ENCODE data around the gene FAM174C. TPM values are rescaled to one million over a fixed set of nuclear protein-coding genes. Genes with fewer than 3 reads are reported as not detected.

The FAM174C gene
- total and polyA plus RNA-seq, 2 donors (not counting 3 experiments of a cell fraction or from before 2014, with no cell fraction given), result 46.7 to 83.9 TPM

DNA sequence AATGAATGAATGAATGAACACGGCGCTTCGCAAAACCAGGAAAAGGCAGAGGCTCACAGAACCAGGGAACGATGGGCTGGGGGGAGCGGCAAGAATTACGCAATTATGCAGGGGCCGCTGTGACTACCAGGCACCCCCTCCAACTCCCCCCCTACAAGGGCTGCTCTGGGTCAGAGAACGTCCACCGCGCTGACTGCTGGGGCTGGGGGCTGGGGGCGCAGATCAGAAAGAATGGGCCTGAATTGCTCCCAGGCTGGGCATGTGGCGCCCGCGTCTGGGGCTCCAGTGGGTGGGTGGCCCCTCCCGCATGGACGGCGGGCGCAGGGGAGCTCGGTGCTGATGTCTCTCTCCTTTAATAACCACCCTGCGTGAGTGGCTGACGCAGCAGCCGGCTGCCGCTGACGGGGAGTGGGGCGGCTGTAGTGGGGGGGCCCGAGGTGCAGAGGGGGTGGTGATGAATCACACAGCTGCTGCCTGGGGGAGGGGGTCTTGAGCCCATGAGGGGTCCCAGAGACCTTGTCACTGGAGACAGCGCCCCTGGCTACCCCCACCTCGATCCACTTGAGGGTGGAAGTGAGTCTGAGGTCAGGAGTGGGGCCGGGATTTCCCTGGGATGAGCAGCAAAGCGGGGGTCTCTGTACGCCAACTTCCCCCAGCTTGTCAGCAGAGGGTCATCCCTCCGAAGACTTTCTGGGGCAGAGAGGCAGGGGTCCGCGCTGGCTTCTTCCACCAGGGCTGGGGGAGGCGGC lies 7.7 kb upstream of the FAM174C start:
- no peak overlapping the region for H3K4me2 ChIP-seq (ENCODE audit: insufficient read depth, low read length)
- no peaks in the 10 kb centered on the region for H4K20me1 ChIP-seq (replicated peaks; ENCODE audit: control insufficient read depth, extremely low read depth, insufficient read depth, low read length)
- intact Hi-C loops (cut with micrococcal nuclease) (no loop called here), dilution Hi-C loops (cut with MboI; ENCODE audit: extremely low pct_ligation_motif_present, low sequenced_read_pairs) (no loop called here)
- H3K79me2 ChIP-seq (ENCODE audit: control insufficient read depth, insufficient read depth, low read length), result peaks cover 29% of the 10 kb centered on the region
- H3K9ac ChIP-seq (replicated peaks; ENCODE audit: extremely low read depth, insufficient read depth, low read length), result no peak overlapping the region
- H3K4me1 ChIP-seq (ENCODE audit: control insufficient read depth, extremely low read depth, insufficient read depth, low read length), result peaks cover 38% of the 10 kb centered on the region
- H3K9me3 ChIP-seq (replicated peaks; ENCODE audit: control insufficient read depth, insufficient read depth, low read length), result no peaks in the 10 kb centered on the region
- H3K36me3 ChIP-seq (ENCODE audit: control insufficient read depth in 2 of 2, extremely low read depth in 1 of 2, insufficient read depth in 2 of 2, low read length in 2 of 2), result peaks cover 12 to 18% of the 10 kb centered on the region in 2 experiments
- ChIA-PET CTCF (interaction anchor here (1.4 to 7.2 kb wide), 3 partner anchors 14 to 24 kb away, joined by 3 to 1001 read pairs (median 89); partner anchors contain the start of gene ATP5F1D), POLR2A (interaction anchor here (1.2 kb wide), 1 partner anchor 15 kb away, joined by 3 read pairs; no protein-coding TSS in a partner anchor)
- no peak overlapping the region for H3K4me3 ChIP-seq (replicated peaks in 1 of 3; ENCODE audit: insufficient read depth in 1 of 3, low read depth in 1 of 3, low read length in 3 of 3)
- no TSS peak for BruUV-seq (replicated peaks)
- H3K27ac ChIP-seq (ENCODE audit: insufficient read depth, low read depth, low read length), result no peak overlapping the region
- no peak for TF ChIP-seq EZH2 (IDR thresholded peaks at IDR 0.05; ENCODE audit: borderline replicate concordance, low read depth, low read length, severe bottlenecking)
- no peak for TF ChIP-seq MYC (IDR thresholded peaks at IDR 0.05; ENCODE audit: low read depth, low read length)
- no peak for FAIRE-seq
- H3K27me3 ChIP-seq (ENCODE audit: control insufficient read depth in 2 of 2, insufficient read depth in 2 of 2, low read length in 2 of 2), result no peaks in the 10 kb centered on the region
- no peak for DNase-seq (ENCODE audit: low read depth, low spot score)
- H2AFZ ChIP-seq (ENCODE audit: low read depth, low read length), result no peak overlapping the region
- no peaks in the 10 kb centered on the region for H3K9me1 ChIP-seq (replicated peaks; ENCODE audit: control insufficient read depth, extremely low read depth, insufficient read depth, low read length)

DNA sequence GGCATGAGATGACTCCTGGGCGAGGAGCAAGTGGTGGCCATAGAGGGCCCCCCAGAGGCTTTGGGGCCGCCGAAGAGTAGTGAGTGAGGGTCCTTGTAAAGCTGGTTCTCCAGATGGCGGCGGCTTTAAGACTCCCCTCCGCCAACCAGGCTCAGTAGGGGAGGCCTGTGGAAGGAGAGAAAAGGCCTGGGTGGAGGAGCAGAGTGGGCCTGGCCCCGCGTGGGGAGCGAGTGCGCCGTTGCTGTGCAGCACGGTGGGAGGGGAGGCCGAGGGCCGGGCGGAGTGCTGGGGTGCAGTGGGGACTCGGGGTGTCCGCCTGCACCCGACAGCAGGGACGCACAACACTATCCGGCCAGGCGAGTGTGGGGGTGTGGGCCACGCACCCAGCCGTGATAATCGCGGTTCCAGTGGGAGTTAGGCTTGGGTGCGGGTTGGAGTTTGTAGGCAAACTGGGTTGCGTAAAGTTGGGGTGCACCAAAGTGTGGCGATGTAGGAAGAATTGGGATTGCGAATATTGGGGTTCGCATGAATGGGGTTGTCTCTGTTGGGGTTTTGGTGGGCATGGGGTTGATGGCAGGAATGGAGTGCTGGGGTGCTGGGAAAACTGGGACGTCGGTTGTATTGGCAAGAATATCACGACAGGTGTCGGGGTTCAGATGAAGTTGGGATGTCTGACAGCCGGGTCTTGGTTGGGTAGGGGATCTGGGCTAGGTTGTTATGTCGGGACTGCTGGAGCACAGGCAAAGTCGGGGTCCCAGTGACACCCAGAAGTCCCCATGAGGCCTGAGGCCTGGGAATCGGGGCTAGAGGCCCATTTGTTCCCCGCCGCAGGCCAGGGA lies 6.9 kb upstream of the FAM174C start:
- no peak for TF ChIP-seq FOS (IDR thresholded peaks at IDR 0.05; ENCODE audit: borderline replicate concordance, insufficient read depth, low read length)
- TF ChIP-seq JUN (IDR thresholded peaks at IDR 0.05; ENCODE audit: borderline replicate concordance, insufficient read depth, insufficient read length, low read depth), result no peak
- TF ChIP-seq EZH2 (IDR thresholded peaks at IDR 0.05; ENCODE audit: borderline replicate concordance, low read depth, low read length, severe bottlenecking), result no peak
- TF ChIP-seq, protein P1, sequence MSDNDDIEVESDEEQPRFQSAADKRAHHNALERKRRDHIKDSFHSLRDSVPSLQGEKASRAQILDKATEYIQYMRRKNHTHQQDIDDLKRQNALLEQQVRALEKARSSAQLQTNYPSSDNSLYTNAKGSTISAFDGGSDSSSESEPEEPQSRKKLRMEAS (IDR thresholded peaks at IDR 0.05; ENCODE audit: insufficient read depth, insufficient read length), result no peak
- TF ChIP-seq, protein P2, sequence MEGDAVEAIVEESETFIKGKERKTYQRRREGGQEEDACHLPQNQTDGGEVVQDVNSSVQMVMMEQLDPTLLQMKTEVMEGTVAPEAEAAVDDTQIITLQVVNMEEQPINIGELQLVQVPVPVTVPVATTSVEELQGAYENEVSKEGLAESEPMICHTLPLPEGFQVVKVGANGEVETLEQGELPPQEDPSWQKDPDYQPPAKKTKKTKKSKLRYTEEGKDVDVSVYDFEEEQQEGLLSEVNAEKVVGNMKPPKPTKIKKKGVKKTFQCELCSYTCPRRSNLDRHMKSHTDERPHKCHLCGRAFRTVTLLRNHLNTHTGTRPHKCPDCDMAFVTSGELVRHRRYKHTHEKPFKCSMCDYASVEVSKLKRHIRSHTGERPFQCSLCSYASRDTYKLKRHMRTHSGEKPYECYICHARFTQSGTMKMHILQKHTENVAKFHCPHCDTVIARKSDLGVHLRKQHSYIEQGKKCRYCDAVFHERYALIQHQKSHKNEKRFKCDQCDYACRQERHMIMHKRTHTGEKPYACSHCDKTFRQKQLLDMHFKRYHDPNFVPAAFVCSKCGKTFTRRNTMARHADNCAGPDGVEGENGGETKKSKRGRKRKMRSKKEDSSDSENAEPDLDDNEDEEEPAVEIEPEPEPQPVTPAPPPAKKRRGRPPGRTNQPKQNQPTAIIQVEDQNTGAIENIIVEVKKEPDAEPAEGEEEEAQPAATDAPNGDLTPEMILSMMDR (IDR thresholded peaks at IDR 0.05; ENCODE audit: extremely low read depth in 1 of 2, insufficient read depth in 1 of 2, low read depth in 1 of 2, low read length in 2 of 2), result no peak
- TF ChIP-seq GATA2 (IDR thresholded peaks at IDR 0.05; ENCODE audit: insufficient read depth, insufficient read length, low read depth, low read length), result no peak
- no peak for TF ChIP-seq POLR2AphosphoS5 (IDR thresholded peaks at IDR 0.05; ENCODE audit: insufficient read depth, low read depth, low read length)
- no peak for TF ChIP-seq POLR2A (IDR thresholded peaks at IDR 0.05; ENCODE audit: low read depth, low read length)
- TF ChIP-seq MYC (IDR thresholded peaks at IDR 0.05; ENCODE audit: low read depth, low read length), result no peak
- H3K4me2 ChIP-seq (ENCODE audit: insufficient read depth, low read length), result no peak overlapping the region
- ChIA-PET POLR2A (interaction anchor here (0.6 to 1.5 kb wide), 27 partner anchors 9 to 375 kb away, joined by 3 to 87 read pairs (median 4); partner anchors contain the start of genes ATP5F1D, CBARP, REEP6 and RNU6-9), CTCF (interaction anchor here (0.6 to 7.2 kb wide), 5 partner anchors 15 to 155 kb away, joined by 3 to 1001 read pairs (median 3); partner anchors contain the start of gene ATP5F1D)
- H3K9me1 ChIP-seq (replicated peaks; ENCODE audit: control insufficient read depth, extremely low read depth, insufficient read depth, low read length), result no peaks in the 10 kb centered on the region
- H3K27ac ChIP-seq (ENCODE audit: insufficient read depth, low read depth, low read length), result no peak overlapping the region
- BruUV-seq (replicated peaks), result no TSS peak
- no peaks in the 10 kb centered on the region for H4K20me1 ChIP-seq (replicated peaks; ENCODE audit: control insufficient read depth, extremely low read depth, insufficient read depth, low read length)
- H3K79me2 ChIP-seq (ENCODE audit: control insufficient read depth, insufficient read depth, low read length), result peaks cover 37% of the 10 kb centered on the region
- intact Hi-C loops (cut with micrococcal nuclease) (no loop called here), dilution Hi-C loops (cut with MboI; ENCODE audit: extremely low pct_ligation_motif_present, low sequenced_read_pairs) (no loop called here)
- H2AFZ ChIP-seq (ENCODE audit: low read depth, low read length), result no peak overlapping the region
- H3K9me3 ChIP-seq (replicated peaks; ENCODE audit: control insufficient read depth, insufficient read depth, low read length), result no peaks in the 10 kb centered on the region
- H3K4me1 ChIP-seq (ENCODE audit: control insufficient read depth, extremely low read depth, insufficient read depth, low read length), result peaks cover 38% of the 10 kb centered on the region
- H3K27me3 ChIP-seq (ENCODE audit: control insufficient read depth in 2 of 2, insufficient read depth in 2 of 2, low read length in 2 of 2), result no peaks in the 10 kb centered on the region
- peaks cover 13 to 26% of the 10 kb centered on the region in 2 experiments for H3K36me3 ChIP-seq (ENCODE audit: control insufficient read depth in 2 of 2, extremely low read depth in 1 of 2, insufficient read depth in 2 of 2, low read length in 2 of 2)
- no peak for FAIRE-seq
- no peak overlapping the region for H3K4me3 ChIP-seq (replicated peaks in 1 of 3; ENCODE audit: insufficient read depth in 1 of 3, low read depth in 1 of 3, low read length in 3 of 3)
- H3K9ac ChIP-seq (replicated peaks; ENCODE audit: extremely low read depth, insufficient read depth, low read length), result no peak overlapping the region
- DNase-seq (ENCODE audit: low read depth, low spot score), result no peak
